ENCODE results near the gene RPL10A. TPM values are rescaled to one million over a fixed set of nuclear protein-coding genes. Genes with fewer than 3 reads are reported as not detected.

RPL10A gene
- total and polyA plus RNA-seq, 11 donors: 356 to 1,412 (median 532) TPM

GRCh38 chr6:35491558-35492257, 23.5 kb downstream of the RPL10A start:
- intact Hi-C loops (cut with DNase I): no loop called here
- Histone ChIP-seq H3K27me3 (peaks cover 0 to 22% (median 0%) of the 10 kb centered on the region in 9 donors), H3K4me1 (peaks cover 0 to 86% (median 57%) of the 10 kb centered on the region in 12 donors), H3K9me3 (no peaks in the 10 kb centered on the region), H3K27ac (peak overlapping the region in 10 of 12 donors; percentile 5 to 100 (median 89)), H3K36me3 (no peaks in the 10 kb centered on the region), H3K4me3 (no peak overlapping the region)
- WGBS, 4 donors: 45 to 54% (median 49%) methylated on average over 4 to 5 of the region's 5 CpGs
- ATAC-seq (no peak), DNase-seq (no peak)
- TF ChIP-seq POLR2A (IDR thresholded peaks at IDR 0.05) (no peak), CTCF (IDR thresholded peaks at IDR 0.05) (no peak)

GRCh38 chr6:35492258-35492973, 24.2 kb downstream of the RPL10A start:
- WGBS, 4 donors: 45 to 57% (median 53%) methylated on average over 5 to 7 of the region's 7 CpGs
- no peaks in the 10 kb centered on the region for H3K9me3 ChIP-seq
- H3K27me3 ChIP-seq: peaks cover 0 to 25% (median 0%) of the 10 kb centered on the region in 9 donors
- peaks cover 0 to 80% (median 56%) of the 10 kb centered on the region in 12 donors for H3K4me1 ChIP-seq
- no peak overlapping the region for H3K4me3 ChIP-seq
- no peak for ATAC-seq
- no peaks in the 10 kb centered on the region for H3K36me3 ChIP-seq
- DNase-seq: peak in 1 of 5 donors; percentile 27
- H3K27ac ChIP-seq: peak overlapping the region in 9 of 12 donors; percentile 2 to 100 (median 89)
- no peak for TF ChIP-seq CTCF (IDR thresholded peaks at IDR 0.05)
- TF ChIP-seq POLR2A (IDR thresholded peaks at IDR 0.05): no peak
- intact Hi-C loops (cut with DNase I): no loop called here

GRCh38 chr6:35492974-35493284, 24.7 kb downstream of the RPL10A start:
- no peaks in the 10 kb centered on the region for H3K9me3 ChIP-seq
- intact Hi-C loops (cut with DNase I): no loop called here
- 83 to 86% (median 85%) methylated on average over 7 of the region's 7 CpGs for WGBS, 4 donors
- H3K4me3 ChIP-seq: no peak overlapping the region
- peaks cover 0 to 81% (median 55%) of the 10 kb centered on the region in 12 donors for H3K4me1 ChIP-seq
- peak overlapping the region in 2 of 12 donors; percentile 96 to 100 for H3K27ac ChIP-seq
- peaks cover 0 to 30% (median 0%) of the 10 kb centered on the region in 9 donors for H3K27me3 ChIP-seq
- ATAC-seq (no peak), DNase-seq (peak in 1 of 5 donors; percentile 24)
- no peaks in the 10 kb centered on the region for H3K36me3 ChIP-seq
- TF ChIP-seq POLR2A (IDR thresholded peaks at IDR 0.05) (no peak), CTCF (IDR thresholded peaks at IDR 0.05) (no peak)

GRCh38 chr6:35493307-35493983, 25.2 kb downstream of the RPL10A start:
- H3K4me3 ChIP-seq: no peak overlapping the region
- H3K4me1 ChIP-seq: peaks cover 0 to 82% (median 56%) of the 10 kb centered on the region in 12 donors
- intact Hi-C loops (cut with DNase I): no loop called here
- H3K27me3 ChIP-seq: peaks cover 0 to 35% (median 0%) of the 10 kb centered on the region in 9 donors
- peak overlapping the region in 2 of 12 donors; percentile 96 to 100 for H3K27ac ChIP-seq
- 81 to 86% (median 84%) methylated on average over 28 of the region's 28 CpGs for WGBS, 4 donors
- no peaks in the 10 kb centered on the region for H3K36me3 ChIP-seq
- ATAC-seq: no peak
- peak in 1 of 5 donors; percentile 15 for DNase-seq
- H3K9me3 ChIP-seq: no peaks in the 10 kb centered on the region
- TF ChIP-seq CTCF (IDR thresholded peaks at IDR 0.05) (no peak), POLR2A (IDR thresholded peaks at IDR 0.05) (no peak)
